Spleen (tissue), 11 donors: ENCODE data around the gene FANCM. TPM values are rescaled to one million over a fixed set of nuclear protein-coding genes. Genes with fewer than 3 reads are reported as not detected.
A peak's percentile ranks its signal among the peaks of the same experiment; 100 is the strongest.

Source experiments
- DNase-seq: peaks from one replicate; pipeline ENCODE4 v3.0.0-alpha.2; 2020
- H3K27ac ChIP-seq, 8 donors: fragments of 200-600 bp; sonication (generic) in 7 of 8; 1 replicate in 4 of 8; 2 replicates in 4 of 8; pipeline versions ENCODE4 v1.5.0 to v1.8.0; 2016 to 2021; ENCODE audit warnings: inconsistent platforms in 4 of 8, mild to moderate bottlenecking in 4 of 8, moderate library complexity in 1 of 8
- H3K27me3 ChIP-seq, 7 donors: fragments of 200-600 bp; sonication (generic) in 6 of 7; replicated peaks in 1 of 7; 1 replicate in 4 of 7; 2 replicates in 3 of 7; pipeline versions ENCODE4 v1.5.0 to v1.8.0; 2016 to 2021; ENCODE audit warnings: inconsistent platforms in 3 of 7, mild to moderate bottlenecking in 1 of 7
- H3K36me3 ChIP-seq, 6 donors: fragments of 200-600 bp; sonication (generic) in 5 of 6; 1 replicate in 4 of 6; 2 replicates in 2 of 6; pipeline versions ENCODE4 v1.5.0 to v1.8.0; 2016 to 2021; ENCODE audit warnings: inconsistent platforms in 2 of 6
- H3K4me1 ChIP-seq, 6 donors: fragments of 200-600 bp; sonication (generic) in 5 of 6; 1 replicate in 3 of 6; 2 replicates in 3 of 6; pipeline versions ENCODE4 v1.5.0 to v1.8.0; 2016 to 2021; ENCODE audit warnings: inconsistent platforms in 3 of 6
- H3K4me3 ChIP-seq, 8 donors: fragments of 200-600 bp; sonication (generic) in 7 of 8; 1 replicate in 4 of 8; 2 replicates in 4 of 8; pipeline versions ENCODE4 v1.5.0 to v1.8.0; 2016 to 2021; ENCODE audit warnings: inconsistent platforms in 4 of 8, mild to moderate bottlenecking in 4 of 8, moderate library complexity in 2 of 8
- H3K9me3 ChIP-seq, 8 donors: fragments of 200-600 bp; sonication (generic) in 7 of 8; 1 replicate in 4 of 8; 2 replicates in 4 of 8; pipeline versions ENCODE4 v1.5.0 to v1.8.0; 2016 to 2021; ENCODE audit warnings: inconsistent platforms in 4 of 8
- POLR2A ChIP-seq, 3 donors: fragments of 450-650 bp; IDR thresholded peaks; one replicate each; pipeline ENCODE4 v1.5.1; 2017; ENCODE audit warnings: antibody characterized with exemption in 3 of 3, mild to moderate bottlenecking in 1 of 3
- POLR2AphosphoS5 ChIP-seq, 3 donors: sonication (generic); formaldehyde crosslinking; IDR thresholded peaks; one replicate each; pipeline ENCODE4 v1.5.1; 2017; ENCODE audit warnings: antibody characterized with exemption in 3 of 3
- WGBS, 5 donors: extraction: QIAGEN DNeasy Blood & Tissue Kit in 3 of 5; methylation state at CpG; one replicate each; pipeline versions ENCODE4 v1.1.5 to v1.1.7; 2013 to 2018; 5-methylcytosine and 5-hydroxymethylcytosine counted together
- intact Hi-C: fragments of 100-400 bp; cut with DNase I; formaldehyde crosslinking; loops from one replicate; pipeline ENCODE4 v1.15.0; 2023; ENCODE audit warnings: low total_unique reads
- polyA plus RNA-seq, 3 donors: library from polyadenylated mRNA; stranded (reverse); fragments of 200-250 nt; gene quantifications; one replicate each; pipeline ENCODE4 v1.2.1, GENCODE V29; 2013
- total RNA-seq, 7 donors: library from RNA; depleted of rRNA in 3 of 7; stranded (reverse); fragments of >200 nt in 3 of 7; fragmentation: NEBNext Ultra II Directional in 4 of 7; extraction: Animal tissue kit (Norgen Biotek cat#: 25700) in 4 of 7; gene quantifications; one replicate each; pipeline versions ENCODE4 v1.1.0 to v1.2.1, GENCODE V29; 2016 to 2021
- TF ChIP-seq, protein P1 (sequence below), 11 experiments: fragments of 200-600 bp in 7 of 11; fragments of 450-650 bp in 4 of 11; sonication (generic) in 4 of 11; IDR thresholded peaks in 8 of 11; conservative IDR thresholded peaks in 3 of 11; 1 replicate in 7 of 11; 2 replicates in 4 of 11; pipeline versions ENCODE4 v1.4.0 to v1.8.0; 2016 to 2021; ENCODE audit warnings: antibody characterized with exemption in 11 of 11, inconsistent platforms in 4 of 11, mild to moderate bottlenecking in 1 of 11
- donor health status: healthy with polysubstance abuse.
- donor health status: DM: no; HTN: no; CAD: no; lungs with moderate emphysema.
- donor health status: DM: no; HTN: no; CAD: no.
- donor health status: Bipolar disorder and iron deficiency.
- donor health status: healthy.
- donor health status: DM: no; HTN: no; CAD: no.
- donor health status: DM: yes; HTN: yes; CAD: no.

Gene FANCM
- total and polyA plus RNA-seq, 10 donors: 3.1 to 23.8 (median 10.0) TPM

DNA sequence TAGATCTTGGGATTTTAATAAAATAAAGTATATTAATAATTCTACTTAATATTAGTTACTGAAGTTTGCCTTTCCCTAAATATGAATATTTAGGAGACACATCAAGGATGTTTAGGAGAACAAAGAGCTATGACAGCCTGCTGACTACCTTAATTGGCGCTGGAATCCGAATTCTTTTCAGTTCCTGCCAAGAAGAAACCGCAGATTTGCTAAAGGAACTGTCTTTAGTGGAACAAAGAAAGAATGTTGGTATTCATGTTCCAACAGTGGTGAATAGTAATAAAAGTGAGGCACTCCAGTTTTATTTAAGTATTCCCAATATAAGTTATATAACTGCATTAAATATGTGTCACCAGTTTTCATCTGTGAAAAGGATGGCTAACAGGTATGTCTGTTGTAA, 62.8 kb downstream of the FANCM start:
- TF ChIP-seq POLR2A (IDR thresholded peaks at IDR 0.05) (no peak), POLR2AphosphoS5 (IDR thresholded peaks at IDR 0.05) (no peak)
- TF ChIP-seq, protein P1, sequence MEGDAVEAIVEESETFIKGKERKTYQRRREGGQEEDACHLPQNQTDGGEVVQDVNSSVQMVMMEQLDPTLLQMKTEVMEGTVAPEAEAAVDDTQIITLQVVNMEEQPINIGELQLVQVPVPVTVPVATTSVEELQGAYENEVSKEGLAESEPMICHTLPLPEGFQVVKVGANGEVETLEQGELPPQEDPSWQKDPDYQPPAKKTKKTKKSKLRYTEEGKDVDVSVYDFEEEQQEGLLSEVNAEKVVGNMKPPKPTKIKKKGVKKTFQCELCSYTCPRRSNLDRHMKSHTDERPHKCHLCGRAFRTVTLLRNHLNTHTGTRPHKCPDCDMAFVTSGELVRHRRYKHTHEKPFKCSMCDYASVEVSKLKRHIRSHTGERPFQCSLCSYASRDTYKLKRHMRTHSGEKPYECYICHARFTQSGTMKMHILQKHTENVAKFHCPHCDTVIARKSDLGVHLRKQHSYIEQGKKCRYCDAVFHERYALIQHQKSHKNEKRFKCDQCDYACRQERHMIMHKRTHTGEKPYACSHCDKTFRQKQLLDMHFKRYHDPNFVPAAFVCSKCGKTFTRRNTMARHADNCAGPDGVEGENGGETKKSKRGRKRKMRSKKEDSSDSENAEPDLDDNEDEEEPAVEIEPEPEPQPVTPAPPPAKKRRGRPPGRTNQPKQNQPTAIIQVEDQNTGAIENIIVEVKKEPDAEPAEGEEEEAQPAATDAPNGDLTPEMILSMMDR (IDR thresholded peaks at IDR 0.05 in 8 of 11, conservative IDR thresholded peaks at IDR 0.05 in 3 of 11): no peak
- H3K27ac ChIP-seq: no peak overlapping the region
- H3K36me3 ChIP-seq: peaks cover 0 to 57% (median 8%) of the 10 kb centered on the region in 6 donors
- 86 to 89% (median 86%) methylated on average over 3 of the region's 3 CpGs for WGBS, 5 donors
- no peak overlapping the region for H3K4me3 ChIP-seq
- H3K27me3 ChIP-seq: no peaks in the 10 kb centered on the region
- H3K4me1 ChIP-seq: no peaks in the 10 kb centered on the region
- intact Hi-C loops: no loop called here
- DNase-seq: no peak
- H3K9me3 ChIP-seq: no peaks in the 10 kb centered on the region

DNA sequence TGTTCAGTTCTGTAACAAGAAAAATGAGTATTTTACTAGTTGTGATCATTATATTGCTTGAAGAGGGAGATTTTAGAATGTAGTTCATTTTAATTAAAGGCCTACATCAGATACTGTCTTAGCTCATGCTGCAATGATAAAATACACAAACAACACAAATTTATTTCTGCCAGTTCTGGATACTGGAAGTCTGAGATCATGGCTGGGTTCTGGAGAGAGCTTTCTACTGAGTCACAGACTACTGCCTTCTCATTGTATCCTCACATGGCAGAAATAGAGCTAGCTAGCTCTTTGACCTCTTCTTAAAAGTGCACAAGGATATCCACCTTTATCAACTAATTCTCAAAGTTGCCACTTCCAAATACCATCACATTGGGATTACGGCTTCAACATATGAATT, 63.5 kb downstream of the FANCM start:
- no peak for DNase-seq
- no peaks in the 10 kb centered on the region for H3K4me1 ChIP-seq
- H3K9me3 ChIP-seq: no peaks in the 10 kb centered on the region
- WGBS, 5 donors: 90 to 100% (median 97%) methylated on average over 1 of the region's 1 CpG
- no peak for TF ChIP-seq POLR2AphosphoS5 (IDR thresholded peaks at IDR 0.05)
- TF ChIP-seq POLR2A (IDR thresholded peaks at IDR 0.05): no peak
- TF ChIP-seq, protein P1 (IDR thresholded peaks at IDR 0.05 in 8 of 11, conservative IDR thresholded peaks at IDR 0.05 in 3 of 11): no peak
- intact Hi-C loops: no loop called here
- peaks cover 0 to 64% (median 10%) of the 10 kb centered on the region in 6 donors for H3K36me3 ChIP-seq
- H3K27me3 ChIP-seq: no peaks in the 10 kb centered on the region
- peak overlapping the region in 2 of 8 donors; percentile 4 to 33 for H3K27ac ChIP-seq
- no peak overlapping the region for H3K4me3 ChIP-seq

DNA sequence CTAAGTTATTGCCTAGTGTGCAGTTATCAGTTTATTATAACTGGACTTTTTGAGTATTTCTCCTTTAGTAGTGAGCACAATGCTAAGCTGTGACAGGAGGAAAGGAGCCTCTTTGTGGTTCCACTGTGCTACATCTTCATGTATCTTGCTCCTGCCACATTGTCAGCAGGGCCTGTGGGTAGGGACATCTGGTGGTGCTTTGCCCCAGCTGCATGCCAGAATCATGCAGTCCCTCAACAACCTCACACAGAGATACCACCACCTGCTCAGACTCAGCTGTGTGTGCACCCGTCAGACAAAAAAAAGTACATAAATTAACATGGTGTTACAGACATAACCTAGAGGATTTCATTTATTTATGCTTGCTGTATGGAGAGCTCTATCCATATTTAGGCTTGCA, 66.2 kb downstream of the FANCM start:
- WGBS, 5 donors: 35 to 69% (median 52%) methylated on average over 1 of the region's 1 CpG
- no peak overlapping the region for H3K27ac ChIP-seq
- no peaks in the 10 kb centered on the region for H3K9me3 ChIP-seq
- intact Hi-C loops: no loop called here
- no peak for DNase-seq
- peaks cover 0 to 81% (median 22%) of the 10 kb centered on the region in 6 donors for H3K36me3 ChIP-seq
- TF ChIP-seq POLR2AphosphoS5 (IDR thresholded peaks at IDR 0.05) (no peak), POLR2A (IDR thresholded peaks at IDR 0.05) (no peak)
- TF ChIP-seq, protein P1 (IDR thresholded peaks at IDR 0.05 in 8 of 11, conservative IDR thresholded peaks at IDR 0.05 in 3 of 11): no peak
- no peaks in the 10 kb centered on the region for H3K27me3 ChIP-seq
- H3K4me3 ChIP-seq: no peak overlapping the region
- no peaks in the 10 kb centered on the region for H3K4me1 ChIP-seq

DNA sequence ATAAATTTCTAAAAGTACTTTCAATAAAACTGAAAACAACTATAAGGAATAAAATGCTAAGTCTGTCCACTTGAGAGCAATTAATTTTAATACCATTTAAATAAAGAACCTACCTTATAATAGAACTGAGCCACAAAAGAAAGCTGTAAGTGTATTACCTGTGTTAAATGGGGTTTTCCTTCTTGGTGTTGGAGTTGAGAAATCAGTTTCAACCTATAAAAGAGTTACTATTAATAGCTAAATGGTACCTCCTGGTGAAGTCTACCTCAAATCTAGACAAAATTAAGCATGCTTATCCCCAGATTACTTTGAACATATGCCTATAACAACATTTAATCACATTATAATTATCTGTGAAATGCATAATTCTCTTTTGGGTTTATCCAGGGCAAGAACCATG, 68.5 kb downstream of the FANCM start:
- Histone ChIP-seq H3K27ac (no peak overlapping the region), H3K27me3 (no peaks in the 10 kb centered on the region), H3K4me3 (no peak overlapping the region), H3K4me1 (no peaks in the 10 kb centered on the region), H3K9me3 (no peaks in the 10 kb centered on the region), H3K36me3 (peaks cover 0 to 92% (median 29%) of the 10 kb centered on the region in 6 donors)
- no peak for DNase-seq
- intact Hi-C loops: no loop called here
- TF ChIP-seq POLR2AphosphoS5 (IDR thresholded peaks at IDR 0.05) (no peak), POLR2A (IDR thresholded peaks at IDR 0.05) (no peak)
- TF ChIP-seq, protein P1 (IDR thresholded peaks at IDR 0.05 in 8 of 11, conservative IDR thresholded peaks at IDR 0.05 in 3 of 11): no peak
